Activated T-helper 9 cell treated with anti-CD3 and anti-CD28 coated beads, Interleukin-2, amount 50 U/mL, for 16 hours (primary cell): ENCODE data around the gene ATP9B.
"Not testable (repeated sequence)": the region's sequence is repeated elsewhere in the genome, so short reads cannot be mapped to it uniquely, and the experiment has no call there.

Experiments used
- DNase-seq: peaks from one replicate; pipeline ENCODE4 v3.0.0-alpha.2; 2020; ENCODE audit warnings: low read depth

Gene ATP9B

GRCh38 chr18:79285191-79285590 is 216.0 kb downstream of the ATP9B start:
- not testable (repeated sequence) for DNase-seq

DNA sequence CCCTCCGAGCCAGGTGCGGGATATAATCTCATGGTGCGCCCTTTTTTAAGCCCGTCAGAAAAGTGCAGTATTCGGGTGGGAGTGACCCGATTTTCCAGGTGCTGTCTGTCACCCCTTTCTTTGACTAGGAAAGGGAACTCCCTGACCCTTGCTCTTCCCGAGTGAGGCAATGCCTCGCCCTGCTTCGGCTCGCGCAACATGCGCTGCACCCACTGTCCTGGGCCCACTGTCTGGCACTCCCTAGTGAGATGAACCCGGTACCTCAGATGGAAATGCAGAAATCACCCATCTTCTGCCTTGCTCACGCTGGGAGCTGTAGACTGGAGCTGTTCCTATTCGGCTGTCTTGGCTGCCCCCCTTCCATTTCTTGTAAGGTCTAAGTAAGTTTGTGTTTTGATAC is 221.2 kb downstream of the ATP9B start:
- DNase-seq = not testable (repeated sequence)

DNA sequence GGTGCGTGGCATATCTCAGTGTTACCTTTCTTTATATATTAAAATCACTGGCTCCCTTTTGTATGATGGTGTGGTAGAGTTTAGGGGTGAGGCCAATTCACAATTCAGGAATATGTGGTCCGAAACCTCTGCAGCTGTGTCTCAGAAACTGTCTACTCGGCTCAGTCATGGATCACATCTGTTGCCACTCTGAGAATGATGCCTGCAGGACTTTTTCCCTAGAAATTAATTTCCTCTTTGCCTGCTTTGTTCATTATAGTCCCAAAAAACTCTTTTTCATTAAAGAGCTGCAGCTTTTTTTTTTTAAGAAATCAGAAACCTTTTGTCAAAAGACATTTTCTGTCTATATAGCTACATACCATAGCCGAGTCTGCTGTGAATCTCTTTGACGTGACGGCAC is 221.7 kb downstream of the ATP9B start:
- no peak for DNase-seq

- no peak for DNase-seq
Measured at GRCh38 chr18:79294235-79294634, 225.0 kb downstream of the ATP9B start.

DNA sequence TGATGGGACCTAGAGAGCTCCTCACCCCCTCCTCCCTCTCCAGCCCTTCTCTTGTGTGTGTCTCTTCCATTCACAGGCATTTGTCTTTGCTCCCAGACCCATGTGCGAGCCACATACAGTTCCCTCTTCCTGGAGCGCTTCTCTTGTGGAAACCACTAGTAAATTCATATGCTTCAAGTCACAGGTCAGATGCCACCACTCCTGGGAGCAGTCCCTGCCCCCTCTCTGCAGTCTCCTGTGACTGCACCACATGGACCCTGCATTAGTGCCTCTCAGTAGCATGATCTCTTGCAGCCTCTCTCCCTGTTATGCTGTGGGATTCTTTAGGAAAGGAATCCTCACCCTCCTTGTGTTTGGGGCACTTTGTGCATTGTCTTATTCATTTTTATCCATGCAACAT is 230.1 kb downstream of the ATP9B start:
- no peak for DNase-seq

DNA sequence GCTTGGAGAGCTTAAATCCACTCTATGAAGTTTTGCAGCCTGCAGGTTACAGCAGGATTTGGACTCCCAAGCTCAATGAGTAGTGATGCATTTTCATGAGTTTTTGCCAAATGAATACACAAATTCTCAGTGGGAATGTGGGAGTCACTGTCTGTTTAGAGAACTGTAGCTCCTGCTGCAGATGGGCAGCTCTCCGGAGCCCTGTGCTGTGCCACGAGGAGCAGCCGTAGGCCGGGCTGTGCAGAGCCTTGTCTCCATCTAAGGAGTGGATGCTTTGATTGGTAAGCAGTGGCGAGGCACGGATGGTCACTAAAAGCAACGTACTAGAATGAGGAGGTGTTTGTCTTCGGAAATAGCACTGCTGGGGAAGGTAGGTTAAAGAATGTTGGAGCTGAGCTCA is 230.5 kb downstream of the ATP9B start:
- no peak for DNase-seq

DNA sequence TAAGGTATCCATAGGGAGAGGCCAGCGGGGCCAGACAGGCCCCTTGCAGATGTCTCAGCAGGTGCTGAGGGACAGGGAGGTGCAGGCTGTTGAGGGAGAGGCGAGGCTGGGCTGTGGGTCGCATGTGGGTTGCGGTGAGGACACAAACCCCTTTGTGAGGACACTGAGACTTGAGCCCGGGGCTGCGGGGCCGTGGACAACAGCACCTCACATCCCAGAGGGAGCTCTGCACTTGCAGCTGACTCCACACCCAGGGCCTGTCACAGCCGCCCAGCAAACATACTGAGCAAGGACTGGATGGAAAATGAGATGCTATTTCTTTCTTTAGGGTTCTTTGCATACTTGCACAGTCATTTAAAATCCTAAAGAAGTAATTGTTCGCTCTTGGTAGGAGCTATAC is 231.2 kb downstream of the ATP9B start:
- no peak for DNase-seq

GRCh38 chr18:79302120-79302519 is 232.9 kb downstream of the ATP9B start:
- no peak for DNase-seq

- no peak for DNase-seq
Measured at GRCh38 chr18:79305911-79306310, 236.7 kb downstream of the ATP9B start.

GRCh38 chr18:79309614-79310358 is 240.6 kb downstream of the ATP9B start:
- no peak for DNase-seq

GRCh38 chr18:79314838-79315388 is 245.7 kb downstream of the ATP9B start:
- DNase-seq = no peak

DNA sequence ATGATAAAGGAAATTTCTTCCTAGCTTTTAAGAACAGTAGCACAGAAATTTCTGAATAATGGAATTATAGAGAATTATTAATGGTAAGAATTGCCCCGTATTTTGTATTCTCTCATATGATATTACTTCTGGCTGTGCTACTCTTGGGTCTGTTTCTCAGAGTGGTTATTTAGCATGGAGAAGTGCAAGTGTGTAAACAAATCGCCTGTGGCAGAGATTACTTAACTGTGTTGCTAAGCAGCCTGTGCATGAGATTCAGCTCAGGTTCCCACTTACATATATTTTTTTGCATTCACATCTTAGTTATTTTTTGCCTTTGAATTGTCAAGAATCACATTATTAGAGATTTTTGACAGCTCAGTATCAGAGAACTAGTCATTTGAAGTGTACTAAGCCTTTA is 246.4 kb downstream of the ATP9B start:
- no peak for DNase-seq

DNA sequence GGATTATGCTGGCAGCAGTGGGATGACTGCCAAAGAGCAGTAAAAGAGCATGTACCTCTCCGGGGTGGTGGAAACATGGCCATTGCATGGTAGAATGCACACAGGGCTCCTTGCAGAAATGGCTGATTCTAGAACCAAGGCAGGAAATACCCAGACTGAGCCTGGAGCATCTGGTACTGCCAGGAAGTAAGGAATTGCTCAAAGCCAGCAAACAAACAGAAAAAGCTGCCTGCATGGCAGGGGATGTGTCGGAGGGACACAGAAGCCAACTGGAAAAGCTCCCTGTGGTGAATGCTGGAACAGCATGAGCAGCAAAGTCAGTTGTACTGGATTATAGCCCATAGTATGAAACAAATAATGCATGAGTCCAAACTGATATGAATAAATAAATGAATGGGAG is 248.5 kb downstream of the ATP9B start:
- no peak for DNase-seq

DNA sequence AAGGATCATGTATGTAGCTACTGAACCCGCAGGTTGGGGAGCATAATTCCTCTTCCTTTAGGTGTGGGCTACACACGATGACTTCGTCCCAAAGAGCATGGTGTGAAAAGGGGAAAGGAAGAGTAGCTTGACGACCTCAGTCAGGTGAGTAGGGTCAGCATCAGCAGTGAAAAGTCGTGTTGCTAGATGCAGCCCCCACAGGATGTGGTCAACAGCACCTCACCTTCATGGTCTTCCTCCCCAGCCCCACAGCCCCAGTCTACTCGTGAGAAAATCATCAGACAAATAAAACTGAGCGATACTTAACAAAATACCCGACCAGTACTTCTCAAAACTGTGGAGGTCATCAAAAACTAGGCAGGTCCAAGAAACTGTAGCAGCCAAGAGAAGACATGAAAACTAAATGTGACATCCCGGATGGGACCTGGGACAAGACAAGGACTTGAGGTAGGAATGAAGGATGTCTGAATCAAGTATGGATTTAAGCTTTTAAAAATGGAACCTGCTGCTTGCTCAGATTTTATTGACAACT is 249.0 kb downstream of the ATP9B start:
- no peak for DNase-seq

GRCh38 chr18:79320216-79320850 is 251.1 kb downstream of the ATP9B start:
- DNase-seq = no peak

DNA sequence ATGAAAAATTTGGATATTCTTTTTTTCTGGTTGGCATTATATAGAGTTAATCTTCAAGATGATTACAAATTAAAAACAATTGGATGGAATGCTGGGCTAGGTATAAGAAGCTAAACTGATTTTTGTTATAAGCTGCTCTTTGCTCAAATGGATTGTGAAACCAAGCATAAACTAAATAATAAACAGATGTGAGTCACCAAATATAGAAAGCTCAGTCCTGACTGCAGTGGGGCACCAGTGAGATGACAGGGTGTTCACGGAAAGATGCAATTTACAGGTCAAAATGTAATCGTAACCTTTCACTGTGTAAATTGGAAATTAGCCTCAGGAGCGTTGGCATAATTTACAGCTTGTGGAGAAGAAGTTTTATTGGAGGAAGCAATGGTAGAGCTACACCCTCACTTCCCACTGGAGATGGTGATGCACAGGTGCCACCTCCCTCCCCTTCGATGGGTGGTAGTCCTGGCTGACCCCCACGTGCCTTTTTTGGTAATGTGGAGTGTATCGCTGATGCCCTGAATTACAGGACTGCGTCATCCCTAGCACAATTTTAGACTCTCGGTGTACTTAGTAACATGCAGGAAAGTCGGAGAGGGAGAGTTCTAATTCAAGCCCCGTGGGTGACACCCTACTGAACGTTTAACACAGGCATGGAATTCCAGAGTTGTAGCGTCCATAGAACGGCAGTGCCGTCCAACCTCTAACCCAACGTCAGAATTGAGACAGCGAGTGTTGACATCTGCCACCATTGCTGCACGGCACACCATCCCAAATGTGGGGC is 252.6 kb downstream of the ATP9B start:
- DNase-seq = no peak

GRCh38 chr18:79322441-79322840 is 253.2 kb downstream of the ATP9B start:
- DNase-seq = no peak

GRCh38 chr18:79323471-79323870 is 254.3 kb downstream of the ATP9B start:
- DNase-seq = no peak

DNA sequence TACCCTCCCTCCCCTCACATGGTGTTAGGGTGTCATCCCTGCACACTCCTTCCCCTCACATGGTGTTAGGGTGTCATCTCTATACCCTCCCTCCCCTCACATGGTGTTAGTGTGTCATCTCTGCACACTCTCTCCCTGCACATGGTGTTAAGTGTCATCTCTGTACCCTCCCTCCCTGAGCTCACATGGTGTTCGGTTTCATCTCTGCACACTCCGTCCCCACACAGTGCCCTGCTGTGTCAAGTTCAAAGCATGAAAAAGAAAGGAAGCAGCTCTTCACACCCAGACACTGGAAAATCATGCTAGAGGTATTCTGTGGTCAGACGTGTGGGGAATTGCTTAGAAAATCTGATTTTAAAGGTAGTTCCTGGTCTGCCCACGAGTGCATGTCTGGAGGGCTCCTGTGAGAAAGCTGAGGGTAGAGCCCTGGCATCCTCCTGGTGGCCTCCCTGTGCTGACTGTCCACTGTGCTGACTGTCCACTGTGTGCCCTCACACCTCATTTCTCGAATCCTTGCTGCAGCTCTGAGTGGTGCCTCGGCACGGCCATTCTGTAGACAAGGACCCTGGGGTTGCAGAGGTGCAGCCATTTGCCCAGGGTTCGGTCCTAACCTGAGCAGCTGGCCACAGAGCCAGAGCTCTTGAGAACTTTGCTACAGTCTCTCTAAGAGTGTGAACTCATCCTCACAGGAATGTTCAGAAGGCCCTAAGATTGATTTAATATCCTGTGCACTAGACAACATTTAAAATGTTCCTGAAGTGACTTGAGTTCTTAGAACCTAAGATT is 257.4 kb downstream of the ATP9B start:
- DNase-seq = no peak

DNA sequence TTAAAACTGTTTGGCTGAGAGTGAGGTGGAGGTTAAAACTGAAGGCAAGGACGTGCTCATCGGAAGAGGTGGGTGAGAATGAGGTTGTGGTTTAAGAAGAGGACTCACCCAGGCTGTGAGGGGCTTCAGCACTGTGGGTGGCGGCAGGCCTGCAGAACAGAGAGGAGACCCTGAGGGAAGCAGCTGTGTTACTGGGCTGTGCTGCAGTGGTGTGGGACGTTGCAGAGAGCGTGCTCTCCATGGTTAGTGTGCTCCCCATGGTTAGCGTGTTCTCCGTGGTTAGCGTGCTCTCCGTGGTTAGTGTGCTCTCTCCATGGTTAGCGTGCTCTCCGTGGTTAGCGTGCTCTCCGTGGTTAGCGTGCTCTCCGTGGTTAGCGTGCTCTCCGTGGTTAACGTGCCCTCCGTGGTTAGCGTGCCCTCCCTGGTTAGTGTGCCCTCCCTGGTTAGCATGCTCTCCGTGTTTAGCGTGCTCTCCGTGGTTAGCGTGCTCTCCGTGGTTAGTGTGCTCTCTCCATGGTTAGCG is 258.1 kb downstream of the ATP9B start:
- no peak for DNase-seq

GRCh38 chr18:79327915-79328314 is 258.7 kb downstream of the ATP9B start:
- not testable (repeated sequence) for DNase-seq
